ENCODE results near the gene ZNF345. TPM values are rescaled to one million over a fixed set of nuclear protein-coding genes. Genes with fewer than 3 reads are reported as not detected.

ZNF345 gene
- total RNA-seq, 1 donor from 2014 or later, result 6.7 TPM

DNA sequence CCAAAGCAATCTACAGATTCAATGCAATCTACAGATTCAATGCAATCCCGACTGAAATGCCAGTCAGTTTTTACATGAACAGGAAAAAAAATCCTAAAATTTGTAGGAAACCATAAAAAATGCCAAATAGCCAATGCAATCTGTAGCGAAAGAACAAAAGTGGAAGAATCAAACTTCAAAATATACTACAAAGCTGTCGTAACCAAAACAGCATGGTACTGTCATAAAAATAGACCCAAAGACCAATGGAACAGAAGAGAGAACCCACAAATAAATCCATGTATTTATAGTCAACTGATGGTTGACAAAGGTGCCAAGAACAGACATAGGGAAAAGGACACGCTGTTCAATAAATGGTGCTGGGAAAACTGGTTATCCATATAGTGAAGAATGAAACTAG is 47.7 kb downstream of the ZNF345 start:
- intact Hi-C loops (cut with DNase I), result no loop called here
- Histone ChIP-seq H3K36me3 (peaks cover 29% of the 10 kb centered on the region), H3K27me3 (no peaks in the 10 kb centered on the region), H3K4me1 (no peaks in the 10 kb centered on the region), H3K9me3 (peaks cover 77% of the 10 kb centered on the region), H3K27ac (no peak overlapping the region), H3K4me3 (no peak overlapping the region)
- no peak for DNase-seq
- TF ChIP-seq, protein P1, sequence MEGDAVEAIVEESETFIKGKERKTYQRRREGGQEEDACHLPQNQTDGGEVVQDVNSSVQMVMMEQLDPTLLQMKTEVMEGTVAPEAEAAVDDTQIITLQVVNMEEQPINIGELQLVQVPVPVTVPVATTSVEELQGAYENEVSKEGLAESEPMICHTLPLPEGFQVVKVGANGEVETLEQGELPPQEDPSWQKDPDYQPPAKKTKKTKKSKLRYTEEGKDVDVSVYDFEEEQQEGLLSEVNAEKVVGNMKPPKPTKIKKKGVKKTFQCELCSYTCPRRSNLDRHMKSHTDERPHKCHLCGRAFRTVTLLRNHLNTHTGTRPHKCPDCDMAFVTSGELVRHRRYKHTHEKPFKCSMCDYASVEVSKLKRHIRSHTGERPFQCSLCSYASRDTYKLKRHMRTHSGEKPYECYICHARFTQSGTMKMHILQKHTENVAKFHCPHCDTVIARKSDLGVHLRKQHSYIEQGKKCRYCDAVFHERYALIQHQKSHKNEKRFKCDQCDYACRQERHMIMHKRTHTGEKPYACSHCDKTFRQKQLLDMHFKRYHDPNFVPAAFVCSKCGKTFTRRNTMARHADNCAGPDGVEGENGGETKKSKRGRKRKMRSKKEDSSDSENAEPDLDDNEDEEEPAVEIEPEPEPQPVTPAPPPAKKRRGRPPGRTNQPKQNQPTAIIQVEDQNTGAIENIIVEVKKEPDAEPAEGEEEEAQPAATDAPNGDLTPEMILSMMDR (IDR thresholded peaks at IDR 0.05), result no peak
- no peak for ATAC-seq

DNA sequence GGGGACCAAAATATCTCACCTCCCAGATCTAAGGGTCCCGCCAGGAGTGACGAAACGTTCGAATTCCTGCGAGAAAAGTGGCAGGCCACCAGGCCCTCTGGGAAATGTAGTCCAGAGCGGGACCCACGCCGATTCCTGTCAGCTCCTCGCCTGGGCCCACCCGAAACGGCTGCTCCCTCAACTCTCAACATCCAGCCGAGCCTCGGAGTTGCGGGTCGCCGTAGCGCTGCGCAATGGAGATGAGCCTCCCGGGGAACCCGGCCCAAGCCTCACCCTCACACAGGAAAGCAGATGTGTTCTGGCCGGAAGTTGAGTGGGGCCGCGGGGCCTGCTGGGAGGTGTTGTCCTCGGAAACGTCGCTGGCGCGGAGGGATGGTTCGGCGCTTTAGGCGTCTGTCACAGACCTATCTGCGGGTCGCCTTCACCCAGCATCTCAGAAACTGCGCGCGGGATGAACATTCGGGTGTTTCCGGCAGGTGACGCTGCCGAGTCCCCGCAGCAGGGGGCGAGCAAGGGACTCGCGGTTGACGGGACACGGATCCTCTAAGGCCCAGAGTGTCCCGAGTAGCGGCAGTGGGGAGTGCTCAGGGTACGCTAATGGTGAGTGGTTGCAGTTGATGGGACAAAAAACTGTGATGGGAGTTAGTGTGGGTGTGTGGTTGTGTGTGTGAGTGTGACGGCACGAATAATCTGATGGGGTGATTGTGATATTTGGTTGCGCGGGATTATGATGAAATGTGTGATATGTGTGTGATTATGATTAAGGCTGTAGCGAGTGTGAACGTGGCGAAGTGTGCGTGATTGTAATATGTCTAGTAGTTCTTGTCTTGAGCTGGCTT is 65.5 kb downstream of the ZNF345 start, which contains the start of the genes ZNF568 and ZNF829:
ZNF568 (plus strand) TSS at position 341 of the 839 bp plus-strand sequence. CDS start 6,439 bp downstream, outside the sequence.
ZNF829 (minus strand) TSS at position 300 of the 839 bp plus-strand sequence. CDS start 1,124 bp downstream, outside the sequence.
- Histone ChIP-seq H3K27me3 (no peaks in the 10 kb centered on the region), H3K36me3 (no peaks in the 10 kb centered on the region), H3K27ac (peak within 1 kb of the TSS; percentile 96), H3K9me3 (peaks cover 7% of the 10 kb centered on the region), H3K4me3 (peak within 1 kb of the TSS; percentile 75), H3K4me1 (peaks cover 6% of the 10 kb centered on the region)
- TF ChIP-seq, protein P1 (IDR thresholded peaks at IDR 0.05), result peak; percentile 52
- ATAC-seq, result peak; percentile 99
- intact Hi-C loops (cut with DNase I), result no loop called here
- peak; percentile 95 for DNase-seq

DNA sequence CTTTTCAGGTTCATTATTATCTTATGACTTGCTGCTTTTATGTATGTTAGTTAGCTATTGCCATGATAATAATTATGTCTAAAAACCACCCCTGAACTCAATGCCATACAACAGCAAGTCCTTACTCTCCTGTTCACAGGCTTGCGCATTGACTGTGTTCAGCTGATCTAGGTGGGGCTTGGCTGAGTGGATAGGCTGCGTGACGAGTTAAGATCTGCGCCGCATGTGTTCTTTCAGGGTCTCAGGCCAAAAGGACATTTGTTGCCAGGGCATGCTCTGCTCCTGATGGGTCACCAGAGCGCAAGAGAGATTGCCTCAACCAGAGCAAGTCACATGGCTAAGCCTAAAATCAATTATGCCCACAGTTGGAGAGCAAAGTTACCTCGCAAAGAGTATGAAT is 66.3 kb downstream of the ZNF345 start:
- intact Hi-C loops (cut with DNase I), result no loop called here
- TF ChIP-seq, protein P1 (IDR thresholded peaks at IDR 0.05), result no peak
- H3K27ac ChIP-seq, result peak overlapping the region; percentile 96
- ATAC-seq, result no peak
- peak overlapping the region; percentile 75 for H3K4me3 ChIP-seq
- H3K36me3 ChIP-seq, result peaks cover 4% of the 10 kb centered on the region
- peaks cover 6% of the 10 kb centered on the region for H3K4me1 ChIP-seq
- DNase-seq, result no peak
- no peaks in the 10 kb centered on the region for H3K27me3 ChIP-seq
- H3K9me3 ChIP-seq, result peaks cover 1% of the 10 kb centered on the region

DNA sequence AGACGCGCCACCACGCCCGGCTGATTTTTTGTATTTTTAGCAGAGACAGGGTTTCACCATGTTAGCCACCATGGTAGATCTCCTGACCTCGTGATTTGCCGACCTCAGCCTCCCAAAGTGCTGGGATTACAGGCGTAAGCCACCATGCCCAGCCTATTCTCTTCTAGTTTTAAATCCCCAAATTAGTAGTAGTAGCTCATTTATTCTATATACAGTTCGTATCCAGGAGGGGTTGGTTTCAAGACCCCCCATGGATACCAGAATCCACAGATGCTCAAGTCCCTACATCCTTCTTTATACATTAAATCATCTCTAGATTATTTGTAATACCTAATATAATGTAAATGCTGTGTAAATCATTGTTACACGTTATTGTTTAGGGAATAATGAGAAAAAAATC is 67.4 kb downstream of the ZNF345 start:
- Histone ChIP-seq H3K4me1 (peaks cover 6% of the 10 kb centered on the region), H3K27me3 (no peaks in the 10 kb centered on the region), H3K27ac (no peak overlapping the region), H3K9me3 (no peaks in the 10 kb centered on the region), H3K36me3 (peaks cover 4% of the 10 kb centered on the region), H3K4me3 (no peak overlapping the region)
- DNase-seq, result no peak
- ATAC-seq, result no peak
- intact Hi-C loops (cut with DNase I), result no loop called here
- TF ChIP-seq, protein P1 (IDR thresholded peaks at IDR 0.05), result no peak

Other genes with a start within 250 kb of the ZNF345 start
- 4.9 TPM for gene ZNF382, start 245.6 kb upstream of the ZNF345 start, total RNA-seq
- 7.1 TPM for gene ZNF461, start 184.0 kb upstream of the ZNF345 start, total RNA-seq
- 7.7 TPM for gene ZNF567, start 163.3 kb upstream of the ZNF345 start, total RNA-seq
- gene ZNF850, start 78.1 kb upstream of the ZNF345 start, total RNA-seq, result 2.8 TPM
- gene ZNF790, start 12.5 kb upstream of the ZNF345 start, total RNA-seq, result 5.7 TPM
- 2.8 TPM for gene ZNF829, start 65.4 kb downstream of the ZNF345 start, total RNA-seq
- 7.8 TPM for gene ZNF568, start 65.5 kb downstream of the ZNF345 start, total RNA-seq
- 8.7 TPM for gene ZNF420, start 227.6 kb downstream of the ZNF345 start, total RNA-seq